ENCODE results near the gene NLGN2.

Gene NLGN2

GRCh38 chr17:7415784-7416183 lies 8.1 kb downstream of the NLGN2 start:
- DNase-seq = no peak

DNA sequence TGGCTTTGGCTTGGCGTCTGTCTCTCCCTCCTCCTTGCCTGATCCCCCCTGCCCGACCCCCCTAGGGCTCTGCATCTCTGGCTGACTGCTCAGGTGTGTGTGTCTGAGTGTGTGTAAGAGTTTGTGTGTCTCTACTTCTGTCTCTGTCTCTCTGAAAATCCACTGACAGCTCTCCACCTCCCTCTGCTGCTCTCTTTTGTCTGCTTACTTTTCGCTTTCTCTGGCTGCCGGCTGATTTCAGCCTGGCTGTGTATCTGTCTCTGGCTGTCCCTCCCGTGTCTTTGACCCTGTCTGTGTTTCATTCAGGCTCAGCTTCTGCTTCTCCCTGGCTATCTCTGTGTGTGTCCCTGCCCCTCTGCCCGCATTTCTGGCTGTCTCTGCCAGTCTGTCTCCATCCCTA lies 8.7 kb downstream of the NLGN2 start:
- DNase-seq = no peak

GRCh38 chr17:7417056-7417655 lies 9.5 kb downstream of the NLGN2 start:
- no peak for DNase-seq

DNA sequence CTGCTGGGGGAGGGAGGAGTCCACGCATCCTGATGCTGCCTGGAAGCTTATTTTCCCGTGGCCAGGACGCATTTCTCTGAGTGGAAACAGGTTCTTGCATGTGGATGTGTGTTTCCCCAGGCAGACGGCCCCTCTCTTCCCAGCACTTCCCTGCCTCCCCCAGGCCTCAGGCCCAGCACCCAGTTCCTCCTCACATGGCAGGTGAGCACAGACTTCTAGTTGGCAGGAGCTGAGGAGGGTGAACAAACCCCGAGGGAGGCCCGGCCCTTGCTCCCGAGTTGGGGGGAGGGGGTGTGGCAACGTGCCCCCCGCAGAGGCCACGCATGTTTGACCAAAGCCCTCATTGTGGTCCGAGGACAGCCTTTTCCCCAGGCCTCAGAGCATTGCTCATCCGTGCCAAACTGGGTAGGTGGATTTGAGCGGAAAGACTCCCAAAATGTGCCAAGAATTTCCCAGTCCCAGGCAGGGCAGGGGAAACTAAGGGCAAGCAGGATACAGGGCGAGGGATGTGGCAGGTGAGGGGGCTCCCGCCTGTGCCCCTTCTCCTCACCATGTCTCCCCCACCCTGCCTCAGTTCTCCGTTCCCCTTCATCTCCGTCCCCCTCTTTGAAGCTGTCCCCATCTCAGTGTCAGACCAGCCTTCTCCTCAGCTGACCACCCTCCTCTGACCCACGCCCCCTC lies 11.0 kb downstream of the NLGN2 start:
- DNase-seq = no peak

DNA sequence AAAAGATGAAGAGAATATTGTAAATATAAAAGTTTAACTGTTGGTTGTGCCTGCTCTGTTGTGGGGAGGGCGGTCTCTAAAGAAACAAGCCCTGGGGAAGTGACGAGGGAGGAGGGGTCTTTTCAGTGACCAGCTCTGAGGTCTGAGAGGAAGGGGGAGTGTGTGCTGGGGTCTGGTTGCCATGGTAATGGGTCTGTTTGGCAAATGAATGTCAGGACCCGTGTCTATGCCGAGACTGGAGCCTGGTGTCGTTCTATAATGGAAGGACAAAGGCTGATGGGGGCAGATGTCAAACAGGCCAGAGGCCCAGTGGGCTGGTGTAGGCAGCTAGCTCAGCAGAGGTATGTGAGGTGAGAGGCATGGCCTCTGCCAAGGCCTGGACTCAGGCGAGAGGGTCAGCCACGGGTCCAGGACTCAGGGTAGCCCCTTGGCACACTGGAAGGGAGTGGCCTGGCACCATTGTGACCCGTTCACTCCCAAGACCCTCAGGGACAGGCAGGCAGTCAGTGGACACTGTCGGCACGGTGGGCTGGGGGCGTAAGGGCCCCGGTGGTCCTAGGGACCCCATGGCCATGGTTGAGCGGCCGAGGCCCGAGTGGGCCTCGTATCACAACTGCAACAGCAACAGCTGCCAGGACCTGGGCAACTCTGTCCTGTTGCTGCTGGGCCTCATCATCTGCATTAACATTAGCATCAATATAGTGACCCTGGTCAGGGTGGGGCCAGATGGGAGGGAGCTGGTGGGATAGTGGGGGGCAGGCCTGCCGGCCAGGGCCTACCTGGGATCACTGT lies 12.4 kb downstream of the NLGN2 start, which contains the start of gene SPEM1:
Gene SPEM1, plus strand, starts transcription at position 506 of the 792 bp plus-strand sequence. Its CDS starts 61 bp downstream, at position 567.
- no peak for DNase-seq

DNA sequence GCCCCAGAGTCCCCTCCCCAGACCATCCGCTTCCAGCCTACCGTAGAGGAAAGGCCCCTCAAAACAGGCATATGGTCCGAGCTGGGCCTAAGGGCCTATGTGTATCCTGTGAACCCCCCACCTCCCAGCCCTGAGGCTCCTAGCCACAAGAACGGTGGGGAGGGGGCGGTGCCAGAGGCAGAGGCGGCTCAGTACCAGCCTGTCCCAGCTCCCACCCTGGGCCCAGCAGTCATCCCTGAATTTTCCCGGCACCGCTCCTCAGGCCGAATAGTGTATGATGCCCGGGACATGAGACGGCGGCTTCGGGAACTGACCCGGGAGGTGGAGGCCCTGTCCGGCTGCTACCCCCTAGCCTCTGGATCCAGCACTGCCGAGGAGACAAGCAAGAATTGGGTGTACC lies 13.5 kb downstream of the NLGN2 start:
- no peak for DNase-seq

- DNase-seq = no peak
These were observed 16.0 kb downstream of the NLGN2 start for GRCh38 chr17:7423679-7424078.

GRCh38 chr17:7425316-7425715 lies 17.7 kb downstream of the NLGN2 start, which contains the start of gene SPEM2:
Gene SPEM2 (plus strand): TSS chr17:7425616. CDS start chr17:7425689, 73 bp downstream.
- DNase-seq = no peak

GRCh38 chr17:7425756-7426155 lies 18.1 kb downstream of the NLGN2 start:
- DNase-seq = no peak

DNA sequence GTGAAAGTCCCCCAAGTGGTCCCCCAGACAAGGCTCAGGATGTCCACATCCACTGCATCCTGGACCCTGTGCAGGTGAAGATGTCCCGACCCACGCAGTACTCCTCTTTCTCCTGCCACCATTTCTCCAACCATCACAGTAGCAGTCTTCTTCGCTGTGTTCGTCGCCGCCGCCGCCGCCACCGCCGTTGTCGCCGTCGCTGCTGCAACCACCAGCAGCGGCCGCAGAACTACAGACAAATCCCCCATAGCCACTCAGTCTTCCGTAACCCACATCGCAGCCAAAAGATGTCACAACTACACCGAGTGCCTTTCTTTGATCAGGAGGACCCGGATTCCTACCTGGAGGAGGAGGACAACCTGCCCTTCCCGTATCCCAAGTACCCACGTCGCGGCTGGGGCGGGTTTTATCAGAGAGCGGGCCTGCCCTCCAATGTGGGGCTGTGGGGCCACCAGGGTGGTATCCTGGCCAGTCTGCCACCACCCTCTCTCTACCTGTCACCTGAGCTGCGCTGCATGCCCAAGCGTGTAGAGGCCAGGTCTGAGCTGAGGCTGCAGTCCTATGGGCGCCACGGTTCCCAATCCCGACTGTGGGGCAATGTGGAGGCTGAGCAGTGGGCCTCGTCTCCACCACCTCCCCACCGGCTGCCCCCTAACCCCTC lies 18.7 kb downstream of the NLGN2 start:
- DNase-seq = no peak

GRCh38 chr17:7426896-7427489 lies 19.3 kb downstream of the NLGN2 start:
- no peak for DNase-seq

- DNase-seq = no peak
These were observed 19.9 kb downstream of the NLGN2 start for GRCh38 chr17:7427549-7427948.

DNA sequence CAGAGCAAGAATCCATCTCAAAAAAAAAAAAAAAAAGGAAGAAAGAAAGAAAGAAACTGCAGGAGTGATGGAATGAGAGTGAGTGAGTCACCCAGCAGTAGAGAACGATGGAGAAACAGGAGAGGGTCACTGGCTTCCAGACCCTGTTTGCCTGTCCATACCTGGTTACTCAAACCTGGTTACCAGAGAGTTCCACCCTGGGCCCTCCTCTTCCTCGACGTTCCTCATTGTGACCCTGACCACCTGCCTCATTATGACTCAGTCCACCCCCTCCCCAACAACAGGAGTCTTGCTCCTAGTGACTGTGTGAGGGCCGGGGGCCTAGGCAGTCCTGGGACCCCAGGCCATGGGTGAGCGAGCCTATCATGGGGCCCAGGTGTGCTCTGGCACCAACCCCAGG lies 20.9 kb downstream of the NLGN2 start, which contains the start of gene SPEM3:
Gene SPEM3, plus strand, starts transcription at position 301 of the 400 bp plus-strand sequence. Its CDS starts 46 bp downstream, at position 347.
- DNase-seq = no peak

GRCh38 chr17:7429722-7430121 lies 22.1 kb downstream of the NLGN2 start:
- DNase-seq = no peak

DNA sequence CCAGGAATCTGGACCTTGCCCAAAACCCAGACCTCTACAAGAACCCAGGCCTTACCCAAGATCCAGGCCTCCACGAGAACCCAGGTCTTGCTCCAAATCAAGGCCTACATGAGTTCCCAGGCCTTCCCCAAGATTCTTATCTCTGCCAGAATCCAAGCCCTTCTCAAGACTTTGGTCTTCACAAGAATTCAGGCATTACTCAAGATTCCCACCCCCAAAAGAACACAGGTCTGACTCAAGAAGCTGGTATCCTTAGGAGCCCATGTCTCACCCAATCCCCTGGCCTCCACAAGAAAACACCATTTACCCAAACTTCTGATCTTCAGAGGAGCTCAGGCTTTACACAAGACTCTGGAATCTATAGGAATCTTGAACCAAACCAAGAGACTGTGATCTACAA lies 23.6 kb downstream of the NLGN2 start:
- no peak for DNase-seq

GRCh38 chr17:7432296-7432695 lies 24.7 kb downstream of the NLGN2 start:
- DNase-seq = no peak

- peak; percentile 50 for DNase-seq
These were observed 28.3 kb downstream of the NLGN2 start for GRCh38 chr17:7435676-7436555.

- DNase-seq = peak; percentile 83
These were observed 29.1 kb downstream of the NLGN2 start for GRCh38 chr17:7436556-7437368.

GRCh38 chr17:7437369-7437863 lies 29.8 kb downstream of the NLGN2 start:
- DNase-seq = no peak

DNA sequence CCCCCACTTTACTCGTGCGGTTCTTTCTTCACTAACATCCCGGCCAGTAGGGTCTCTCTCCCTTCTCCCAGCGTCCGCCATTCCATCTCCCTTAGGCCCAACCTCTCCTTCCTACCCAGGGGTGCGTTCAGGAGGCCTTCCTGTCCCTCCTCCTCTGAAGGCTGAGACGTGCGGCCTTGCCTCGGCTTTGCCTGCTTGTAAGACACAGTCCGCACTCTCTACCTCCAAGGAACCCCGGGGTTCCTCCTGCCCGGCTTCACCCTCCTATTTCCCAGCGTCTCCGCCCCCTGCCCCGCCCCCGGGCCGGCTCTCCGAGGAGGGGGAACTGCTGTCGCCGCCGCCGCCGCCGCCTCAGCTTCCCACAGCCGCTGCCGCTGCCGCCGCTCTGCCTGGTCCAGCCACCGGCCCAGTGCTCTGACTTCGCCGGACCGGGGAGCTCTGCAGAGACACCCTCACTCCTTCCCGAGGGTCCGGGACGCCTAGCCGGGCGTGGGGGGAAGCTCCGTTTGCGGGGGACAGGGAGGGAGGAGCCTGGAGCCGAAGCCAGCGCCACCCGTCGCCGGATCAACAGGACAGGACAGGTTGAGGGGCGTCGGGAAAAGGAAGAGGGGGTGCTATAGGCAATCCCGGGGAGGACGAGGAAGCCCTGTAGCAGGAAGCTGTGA lies 30.4 kb downstream of the NLGN2 start:
- DNase-seq = peak; percentile 77
